Endometrial microvascular endothelial cells (primary cell): ENCODE measurements around the gene DAD1. TPM values are rescaled to one million over a fixed set of nuclear protein-coding genes. Genes with fewer than 3 reads are reported as not detected.
"Not testable (repeated sequence)": the region's sequence is repeated elsewhere in the genome, so short reads cannot be mapped to it uniquely, and the experiment has no call there.

Source experiments
- in situ Hi-C: cut with HindIII; loops from 2 replicates; pipeline ENCODE4 v1.10.0; 2017; ENCODE audit warnings: low sequenced_read_pairs, low pct_unique_long_range_greater_than_20kb; ENCODE audit errors: inconsistent ontology term
- total RNA-seq: library from RNA; depleted of rRNA; stranded (reverse); fragments of >200 nt; gene quantifications from one replicate; pipeline ENCODE4 v1.2.3, GENCODE V29; 2015; ENCODE audit errors: inconsistent ontology term

Gene DAD1
- 480 TPM for total RNA-seq

DNA sequence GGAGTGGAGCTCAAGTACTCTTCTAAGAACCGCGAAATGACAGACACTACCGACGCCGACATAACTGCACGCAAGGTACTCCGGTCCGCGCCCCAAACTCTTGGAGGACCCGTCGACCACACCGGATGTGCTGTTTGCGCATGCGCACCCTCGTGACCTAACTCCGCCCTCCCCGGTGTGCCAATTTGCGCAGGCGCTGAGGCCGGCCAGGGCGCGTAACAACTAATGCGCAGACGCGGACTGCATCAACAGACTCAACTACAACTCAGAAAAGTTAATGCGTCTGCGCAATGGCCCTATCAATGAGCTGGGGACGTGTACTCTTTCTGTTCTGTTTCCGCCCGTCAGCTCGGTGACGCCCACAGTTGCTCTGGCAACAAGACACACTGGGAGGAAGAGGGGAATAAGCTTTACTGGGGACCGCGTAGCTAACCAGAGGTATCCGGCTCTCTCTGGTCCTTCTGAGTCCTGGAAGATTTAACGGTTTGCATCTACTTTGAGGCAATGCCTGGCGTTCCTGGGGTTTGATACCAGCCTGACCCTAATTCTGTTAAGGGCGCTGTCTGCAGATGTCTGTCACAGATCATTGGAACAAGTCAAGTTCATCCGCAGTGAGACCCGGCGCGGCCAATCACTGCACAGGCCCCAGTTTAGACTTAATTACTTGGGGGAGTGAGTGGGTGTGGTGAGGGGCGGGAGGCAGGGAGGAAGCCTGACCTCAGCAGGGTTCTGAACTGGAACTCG lies at the start of gene DAD1:
TSS of gene DAD1 (minus strand) at position 129 of the 744 bp plus-strand sequence. CDS start at position 62, 67 bp downstream.
- in situ Hi-C loops = loop anchor here (10.0 kb wide), 1 partner anchor 306 kb away; no protein-coding TSS in a partner anchor

DNA sequence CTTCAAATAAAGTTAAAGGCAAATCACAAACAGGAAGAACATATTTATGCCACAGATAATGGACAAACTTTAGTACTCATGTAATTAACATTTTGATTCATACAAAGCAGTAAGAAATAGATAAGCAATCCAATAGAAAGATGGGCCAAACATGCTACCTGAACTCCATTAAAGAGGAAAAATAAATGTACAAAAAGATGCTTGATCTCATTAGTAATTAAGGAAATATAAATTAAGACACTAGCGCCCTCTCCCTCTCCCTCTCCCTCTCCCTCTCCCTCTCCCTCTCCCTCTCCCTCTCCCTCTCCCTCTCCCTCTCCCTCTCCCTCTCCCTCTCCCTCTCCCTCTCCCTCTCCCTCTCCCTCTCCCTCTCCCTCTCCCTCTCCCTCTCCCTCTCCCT lies 47.0 kb upstream of the DAD1 start:
- in situ Hi-C loops = not testable (repeated sequence)

DNA sequence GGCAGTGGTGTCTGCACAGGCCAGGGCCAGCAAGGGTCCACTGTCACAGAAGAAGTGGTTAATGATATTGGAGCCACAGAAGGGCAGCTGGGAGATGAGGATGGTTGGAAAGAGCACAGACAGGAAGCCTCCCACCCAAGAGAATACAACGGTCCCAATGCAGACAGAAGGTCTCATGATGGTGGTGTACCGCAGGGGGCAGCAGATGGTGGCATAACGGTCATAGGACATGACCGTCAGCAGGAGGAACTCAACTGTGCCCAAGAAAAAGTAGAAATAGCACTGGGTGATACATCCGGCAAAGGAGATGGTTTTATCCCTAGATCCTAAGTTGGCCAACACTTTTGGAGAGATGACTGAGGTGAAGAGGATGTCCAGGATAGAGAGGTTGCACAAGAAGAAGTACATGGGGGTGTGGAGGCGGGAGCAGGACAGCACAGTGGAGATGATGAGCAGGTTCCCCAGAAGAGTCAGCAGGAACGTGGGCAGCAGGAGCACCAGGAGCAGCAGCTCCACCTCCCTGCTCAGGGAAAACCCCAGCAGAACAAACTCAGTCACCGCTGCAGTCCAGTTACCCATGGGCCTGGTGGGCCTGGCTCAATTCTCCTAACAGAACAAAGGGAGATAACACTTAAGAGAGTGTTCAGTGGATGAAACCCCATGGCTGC lies 45.3 kb upstream of the DAD1 start:
- in situ Hi-C loops = no loop called here

DNA sequence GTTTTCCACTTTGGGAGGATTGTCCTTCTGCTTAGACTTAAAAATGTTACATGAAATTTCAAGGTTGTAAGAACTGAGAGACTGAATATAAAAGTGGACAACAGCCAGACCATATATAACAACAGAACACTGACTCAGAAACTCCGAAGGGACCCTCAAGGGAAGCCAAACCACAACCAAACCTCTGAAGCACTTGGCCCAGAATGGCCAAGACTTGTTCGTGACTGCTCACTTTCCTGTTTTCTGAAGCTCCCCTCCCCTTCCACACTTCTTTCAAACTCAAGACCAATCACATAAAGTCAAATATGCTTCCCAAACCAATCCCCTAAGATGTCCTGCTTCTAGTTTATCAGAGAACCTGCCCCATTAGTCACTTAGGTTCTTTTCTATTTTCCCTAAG lies 41.5 kb upstream of the DAD1 start:
- in situ Hi-C loops = no loop called here

DNA sequence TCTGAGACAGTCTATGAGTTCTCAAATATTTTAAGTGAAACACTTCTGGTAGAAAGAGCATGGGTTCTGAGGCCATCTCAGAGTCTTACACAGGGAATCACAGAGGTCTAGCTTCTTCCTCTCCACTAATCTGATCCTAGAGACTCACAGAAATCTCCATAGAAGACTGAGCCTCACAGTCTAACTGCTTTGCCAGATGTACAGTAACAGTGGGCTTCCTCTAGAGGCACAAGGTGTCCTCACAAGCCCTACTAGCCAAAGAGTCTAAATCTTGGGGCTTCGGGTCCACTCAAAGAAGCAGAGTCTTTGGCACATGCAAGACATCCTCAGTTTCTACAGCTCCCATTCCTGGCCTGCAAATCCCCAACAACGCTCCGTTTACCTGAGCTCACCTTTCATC lies 41.0 kb upstream of the DAD1 start:
- in situ Hi-C loops = no loop called here

DNA sequence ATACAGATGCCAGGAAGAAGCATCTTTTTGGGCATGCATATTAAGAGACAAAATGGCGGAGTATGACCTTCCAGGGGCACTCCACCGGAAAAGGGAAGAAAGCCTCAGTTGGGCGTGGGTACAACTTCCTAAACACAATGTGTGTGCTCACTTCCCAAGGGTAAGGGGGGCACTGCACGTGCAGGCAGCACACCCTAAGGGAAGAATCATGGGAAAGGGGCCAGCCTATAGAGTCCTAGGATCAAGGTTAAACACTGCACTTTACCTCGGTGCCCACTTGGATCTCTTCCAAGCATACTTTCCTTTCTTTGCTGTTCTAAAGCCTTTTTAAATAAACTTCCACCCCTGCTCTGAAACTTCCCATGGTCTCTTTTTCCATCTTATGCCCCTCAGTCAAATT lies 40.3 kb upstream of the DAD1 start:
- in situ Hi-C loops = no loop called here

DNA sequence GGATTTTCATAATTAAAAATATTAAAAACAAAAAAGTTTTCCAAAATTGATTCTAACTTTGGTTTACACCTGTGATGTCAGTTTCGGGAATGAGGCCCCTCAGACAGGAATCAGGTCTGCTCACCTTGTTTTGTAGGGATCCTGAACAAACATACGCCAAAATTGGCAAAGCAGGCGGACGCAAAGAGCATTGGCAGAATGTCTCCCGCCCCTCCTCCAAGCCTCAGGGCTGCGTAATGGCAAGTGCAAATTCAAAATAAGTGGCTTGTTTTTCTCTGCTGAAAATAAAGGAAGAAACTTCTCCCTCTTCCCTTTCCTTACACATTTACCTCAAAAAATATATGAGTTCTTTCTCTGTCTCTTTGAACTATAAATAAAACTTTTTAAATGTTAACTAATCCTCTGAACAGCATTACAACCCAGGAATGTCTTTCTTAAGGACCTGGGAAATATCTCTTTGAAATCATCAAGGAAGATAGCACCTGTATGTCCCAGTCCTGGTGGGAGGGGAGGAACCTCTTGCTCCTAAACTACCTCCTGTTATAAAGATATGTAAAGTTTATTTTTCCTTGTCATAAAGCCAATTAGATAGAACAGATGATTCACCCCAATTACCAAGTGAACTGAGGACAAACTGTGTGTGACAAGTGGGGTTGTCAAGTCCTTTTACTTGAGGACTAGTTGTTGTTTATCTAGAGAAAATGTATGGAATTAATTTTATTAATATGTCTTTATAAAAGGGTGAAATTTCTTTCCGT lies 38.7 kb upstream of the DAD1 start:
- in situ Hi-C loops = no loop called here

DNA sequence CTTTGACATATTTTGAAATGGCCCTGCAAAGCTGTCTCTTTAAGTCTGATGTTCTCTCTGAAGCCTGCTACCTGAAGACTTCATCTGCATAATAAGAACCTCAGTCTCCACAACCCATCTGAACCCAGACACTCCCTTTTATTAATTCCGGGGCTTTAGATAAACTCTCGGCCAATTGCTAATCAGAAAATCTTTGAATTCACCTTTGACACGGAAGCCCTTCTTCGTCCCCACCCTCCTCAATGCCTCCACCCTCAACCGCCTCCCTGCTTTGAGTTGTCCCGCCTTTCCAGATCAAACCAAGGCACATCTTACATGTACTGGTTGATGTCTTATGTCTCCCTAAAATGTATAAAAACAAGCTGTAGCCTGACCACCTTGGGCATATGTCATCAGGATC lies 37.6 kb upstream of the DAD1 start:
- in situ Hi-C loops = no loop called here

DNA sequence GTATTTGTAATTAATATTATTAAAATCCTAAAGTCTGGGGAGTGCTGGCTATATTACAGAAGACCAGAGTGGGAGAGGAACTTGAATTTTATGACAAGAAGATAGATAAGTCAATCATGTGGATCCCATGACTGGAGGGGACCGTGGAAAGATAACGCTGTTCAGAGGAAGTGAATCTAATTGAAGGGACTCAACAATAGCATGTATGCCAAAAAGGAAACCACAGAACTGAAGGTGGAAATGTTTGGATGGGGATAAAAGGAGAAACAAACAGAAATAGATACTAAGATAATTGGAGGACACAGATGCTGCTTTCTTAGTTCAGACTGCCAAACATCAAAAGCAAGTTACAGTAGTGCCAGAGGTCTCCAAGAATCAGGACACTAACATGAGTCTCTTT lies 34.0 kb upstream of the DAD1 start:
- in situ Hi-C loops = no loop called here

DNA sequence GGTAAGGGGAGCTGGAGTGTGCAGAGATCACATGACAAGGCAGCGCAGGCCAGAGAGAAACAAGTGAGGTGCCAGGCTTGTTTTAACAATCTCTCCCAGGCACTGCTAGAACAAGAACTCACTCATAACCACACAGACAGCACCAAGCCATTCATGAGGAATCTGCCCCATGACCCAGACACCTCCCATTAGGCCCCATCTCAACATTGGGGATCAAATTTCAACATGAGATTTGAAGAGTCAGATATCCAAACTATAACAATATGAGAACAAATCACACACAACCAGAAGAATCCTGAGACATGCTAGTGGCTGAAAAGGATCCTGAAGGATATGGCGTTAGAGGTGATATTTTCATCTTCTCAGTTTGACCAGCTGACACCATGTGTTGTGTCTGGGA lies 33.2 kb upstream of the DAD1 start:
- in situ Hi-C loops = no loop called here

DNA sequence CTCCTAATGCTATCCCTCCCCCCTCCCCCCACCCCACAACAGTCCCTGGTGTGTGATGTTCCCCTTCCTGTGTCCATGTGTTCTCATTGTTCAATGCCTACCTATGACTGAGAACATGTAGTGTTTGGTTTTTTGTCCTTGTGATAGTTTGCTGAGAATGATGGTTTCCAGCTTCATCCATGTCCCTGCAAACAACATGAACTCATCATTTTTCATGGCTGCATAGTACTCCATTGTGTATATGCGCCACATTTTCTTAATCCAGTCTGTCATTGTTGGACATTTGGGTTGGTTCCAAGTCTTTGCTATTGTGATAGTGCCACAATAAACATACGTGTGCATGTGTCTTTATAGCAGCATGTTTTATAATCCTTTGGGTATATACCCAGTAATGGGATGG lies 26.7 kb upstream of the DAD1 start:
- in situ Hi-C loops = not testable (repeated sequence)

DNA sequence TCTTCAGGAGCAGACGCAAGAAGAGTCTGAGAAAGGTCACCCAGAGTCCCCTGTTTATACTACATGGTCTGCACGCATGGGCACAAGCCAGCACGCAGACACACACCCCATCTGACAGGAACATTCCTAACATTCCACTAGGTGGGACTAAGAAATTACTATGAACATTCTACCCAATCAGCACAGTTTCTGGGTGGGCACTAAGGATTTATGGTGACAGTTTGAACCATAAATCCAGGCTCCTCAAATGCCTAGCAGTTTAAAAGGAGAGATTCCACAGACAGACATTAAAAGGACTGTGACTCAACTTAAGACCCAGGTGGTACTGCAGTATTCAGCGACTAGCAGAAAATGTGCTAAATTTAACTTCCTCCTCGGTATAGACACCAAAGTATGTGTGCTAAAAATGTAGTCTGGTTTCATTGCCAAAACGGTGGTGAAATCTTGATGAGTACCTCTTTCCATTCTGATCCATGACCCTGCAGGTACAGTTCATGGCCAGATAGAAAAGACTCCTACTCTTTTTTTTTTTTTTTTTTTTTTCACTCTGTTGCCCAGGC lies 25.3 kb upstream of the DAD1 start:
- in situ Hi-C loops = no loop called here

DNA sequence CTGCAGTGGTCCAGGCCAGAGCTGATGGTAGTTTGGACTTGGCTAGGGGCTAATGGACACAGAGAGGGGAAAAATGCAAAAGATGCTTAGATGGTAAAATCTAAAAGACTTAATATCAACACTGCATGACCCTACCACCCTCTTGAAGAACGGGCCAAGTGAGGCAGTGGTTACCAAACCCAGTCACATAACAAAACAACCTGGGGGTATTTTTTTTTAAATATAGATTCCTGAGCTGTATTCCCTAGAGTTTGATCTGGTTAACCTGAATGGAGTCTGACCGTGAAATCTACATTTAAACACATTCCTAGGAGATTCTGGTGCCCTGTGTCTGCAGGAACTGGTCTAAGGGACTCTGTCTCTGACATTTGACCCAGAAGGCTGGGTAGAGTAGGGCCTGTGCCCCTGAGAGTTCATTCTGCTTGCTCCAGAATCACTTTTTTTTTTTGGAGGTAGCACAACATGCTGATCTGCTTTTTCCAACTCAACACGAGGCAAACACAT lies 24.8 kb upstream of the DAD1 start:
- in situ Hi-C loops = no loop called here

DNA sequence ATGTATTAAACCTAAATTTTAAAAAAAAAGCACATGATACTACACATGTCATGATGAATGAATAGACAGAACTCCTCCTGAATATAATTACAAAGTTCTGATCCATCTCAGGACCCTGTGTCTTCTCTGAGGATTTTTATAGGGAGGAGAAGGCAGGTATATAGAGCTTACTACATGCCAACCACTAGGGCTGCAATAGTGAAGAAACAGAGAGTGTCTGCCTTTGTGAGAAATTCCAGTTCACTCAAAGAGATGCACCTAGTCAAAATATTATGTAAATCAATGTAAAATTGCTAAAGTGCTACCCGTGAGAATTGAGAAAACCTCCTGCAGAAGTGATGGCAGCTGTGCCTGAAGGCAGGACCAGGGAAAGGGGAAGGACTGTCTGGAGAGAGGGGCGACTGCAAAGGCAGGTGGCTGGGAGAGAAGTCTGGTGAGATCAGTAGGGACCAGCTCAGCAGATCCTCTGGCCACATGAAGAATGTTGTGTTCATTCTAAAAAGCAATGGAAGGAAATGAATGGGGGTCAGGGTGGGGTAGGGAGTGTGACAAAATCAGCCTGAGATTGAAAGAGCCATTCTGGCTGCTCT lies 24.2 kb upstream of the DAD1 start:
- in situ Hi-C loops = no loop called here

DNA sequence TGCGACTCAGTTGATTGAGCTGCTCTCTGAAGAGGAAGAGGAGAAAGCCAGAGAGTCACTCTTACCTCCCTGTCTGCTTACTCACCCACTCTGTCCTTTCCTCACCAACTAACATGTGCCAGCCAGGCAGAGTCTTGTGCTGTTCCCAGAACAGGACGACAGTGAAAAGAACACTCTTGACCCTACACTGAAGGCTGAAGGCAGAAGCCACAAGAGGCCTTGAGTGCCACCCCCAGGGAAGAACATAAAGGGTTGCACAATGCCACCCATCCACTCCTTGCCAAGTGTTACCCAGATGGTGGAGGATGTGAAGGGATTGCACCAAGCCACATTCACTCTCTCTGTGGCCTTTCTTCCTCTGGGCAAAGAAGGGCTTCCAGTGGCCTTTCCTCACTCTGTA lies 21.9 kb upstream of the DAD1 start:
- in situ Hi-C loops = no loop called here

DNA sequence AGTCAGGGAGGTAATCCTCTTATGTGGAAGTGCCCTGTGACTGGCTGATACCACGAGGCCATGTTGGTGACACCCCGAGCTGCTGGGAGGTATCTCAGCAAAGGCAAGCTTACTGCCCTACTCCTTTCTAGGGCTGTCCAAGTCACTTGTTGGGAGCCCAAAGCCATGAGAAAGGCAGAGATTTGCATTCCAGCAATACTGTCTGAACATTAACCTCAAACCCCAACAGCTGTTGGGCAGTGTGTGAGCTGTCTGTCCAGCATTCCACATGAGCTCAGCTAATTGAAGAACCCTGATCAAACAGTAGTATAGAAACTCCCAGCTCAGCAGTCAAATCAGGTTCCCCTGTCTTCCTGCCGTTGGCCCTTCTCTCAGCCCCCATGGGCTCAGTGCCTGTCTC lies 18.3 kb upstream of the DAD1 start:
- in situ Hi-C loops = no loop called here

DNA sequence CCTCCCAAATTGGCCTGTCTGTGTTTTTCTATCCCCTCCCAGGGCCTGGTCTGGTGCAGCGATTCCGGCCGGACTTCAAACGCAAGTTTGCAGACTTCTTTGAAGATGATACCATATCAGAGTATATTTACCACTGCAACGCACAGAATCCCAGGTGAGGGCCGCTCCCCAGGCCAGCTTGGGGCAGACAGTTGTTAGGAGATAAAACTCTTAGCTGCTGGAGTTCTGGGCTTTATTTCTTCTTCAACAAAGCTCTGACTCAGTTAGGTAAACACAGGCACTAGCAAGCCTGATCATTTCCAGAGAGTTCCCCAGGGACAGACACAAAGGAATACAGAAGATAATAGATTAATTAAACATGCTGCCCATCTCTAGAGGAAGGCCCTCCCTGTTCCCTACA lies 17.4 kb upstream of the DAD1 start:
- in situ Hi-C loops = no loop called here

DNA sequence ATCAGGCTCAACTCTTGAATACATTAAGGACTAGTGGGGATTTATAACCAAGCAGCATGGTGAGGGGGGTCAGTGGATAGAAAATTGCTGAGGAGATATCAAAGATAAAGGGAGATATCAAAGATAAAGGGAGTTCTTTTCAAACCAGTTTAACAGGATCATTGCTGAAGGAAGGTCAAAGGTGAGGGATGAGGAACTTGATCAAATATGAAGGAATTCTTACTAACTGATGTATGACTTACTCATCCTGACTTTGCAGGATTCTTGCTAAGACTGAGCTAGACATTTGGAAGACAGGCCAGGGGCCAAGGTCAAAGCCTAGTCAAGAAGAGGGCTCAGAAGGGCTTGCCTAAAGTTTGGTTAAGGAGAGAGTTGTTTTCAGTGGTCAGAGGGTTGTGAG lies 13.8 kb upstream of the DAD1 start:
- in situ Hi-C loops = no loop called here

DNA sequence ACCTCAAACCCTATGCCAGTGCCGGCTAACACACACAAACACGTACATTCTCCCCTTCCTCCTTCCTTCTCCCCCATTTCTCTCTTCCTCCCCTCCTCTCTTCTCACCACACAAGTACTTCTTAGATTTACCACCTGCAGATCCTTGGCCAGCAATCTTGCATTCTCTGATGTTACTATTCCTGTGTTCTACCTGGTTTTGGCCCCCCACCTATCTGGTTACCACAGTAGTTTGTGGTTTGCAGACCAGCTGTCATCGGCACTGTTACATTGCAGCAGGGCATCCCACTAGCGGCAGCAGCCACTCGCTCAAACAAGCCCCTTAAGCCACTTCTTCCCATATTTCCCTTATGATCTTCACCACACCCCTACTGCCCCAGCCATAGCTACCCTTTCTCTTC lies 13.0 kb upstream of the DAD1 start:
- in situ Hi-C loops = no loop called here
